Measurements from ENCODE around the gene KCNC4.

KCNC4 gene

GRCh38 chr1:110209715-110210603, at the start of gene KCNC4:
Gene KCNC4 (plus strand): TSS chr1:110210314. CDS start chr1:110211500, 1,186 bp downstream.
- Histone ChIP-seq H3K27me3 (no peaks in the 10 kb centered on the region), H3K4me3 (peak within 1 kb of the TSS; percentile 72 to 87), H3K9me3 (no peaks in the 10 kb centered on the region), H3K36me3 (no peaks in the 10 kb centered on the region), H3K4me1 (peaks cover 0 to 53% (median 41%) of the 10 kb centered on the region in 4 donors), H3K27ac (peak within 1 kb of the TSS; percentile 90 to 91)
- peak; percentile 89 to 95 for DNase-seq
- TF ChIP-seq CTCF (IDR thresholded peaks at IDR 0.05) = no peak
- intact Hi-C loops (cut with DNase I; ENCODE audit: low total_unique reads) = loop anchor here (5.0 kb wide), 1 partner anchor 252 kb away; no protein-coding TSS in a partner anchor

- H3K27ac ChIP-seq = no peak overlapping the region
- H3K27me3 ChIP-seq = no peaks in the 10 kb centered on the region
- DNase-seq = peak in 1 of 2 donors; percentile 16
- H3K9me3 ChIP-seq = peaks cover 0 to 3% (median 0%) of the 10 kb centered on the region in 3 donors
- H3K36me3 ChIP-seq = no peaks in the 10 kb centered on the region
- intact Hi-C loops (cut with DNase I; ENCODE audit: low total_unique reads) = no loop called here
- TF ChIP-seq CTCF (IDR thresholded peaks at IDR 0.05) = no peak
- no peak overlapping the region for H3K4me3 ChIP-seq
- no peaks in the 10 kb centered on the region for H3K4me1 ChIP-seq
These were observed 49.5 kb upstream of the KCNC4 start for GRCh38 chr1:110160538-110161100.

GRCh38 chr1:110161165-110161564, 48.9 kb upstream of the KCNC4 start:
- Histone ChIP-seq H3K9me3 (peaks cover 0 to 3% (median 0%) of the 10 kb centered on the region in 3 donors), H3K4me3 (no peak overlapping the region), H3K4me1 (no peaks in the 10 kb centered on the region), H3K27me3 (no peaks in the 10 kb centered on the region), H3K27ac (no peak overlapping the region), H3K36me3 (no peaks in the 10 kb centered on the region)
- no peak for TF ChIP-seq CTCF (IDR thresholded peaks at IDR 0.05)
- intact Hi-C loops (cut with DNase I; ENCODE audit: low total_unique reads) = no loop called here
- no peak for DNase-seq

GRCh38 chr1:110161849-110162248, 48.3 kb upstream of the KCNC4 start:
- Histone ChIP-seq H3K4me3 (no peak overlapping the region), H3K27me3 (no peaks in the 10 kb centered on the region), H3K36me3 (no peaks in the 10 kb centered on the region), H3K9me3 (peaks cover 0 to 3% (median 0%) of the 10 kb centered on the region in 3 donors), H3K4me1 (no peaks in the 10 kb centered on the region), H3K27ac (no peak overlapping the region)
- DNase-seq = peak in 1 of 2 donors; percentile 29
- intact Hi-C loops (cut with DNase I; ENCODE audit: low total_unique reads) = no loop called here
- TF ChIP-seq CTCF (IDR thresholded peaks at IDR 0.05) = no peak

GRCh38 chr1:110163591-110163990, 46.5 kb upstream of the KCNC4 start:
- no peak overlapping the region for H3K4me3 ChIP-seq
- no peaks in the 10 kb centered on the region for H3K4me1 ChIP-seq
- no peak for TF ChIP-seq CTCF (IDR thresholded peaks at IDR 0.05)
- H3K36me3 ChIP-seq = no peaks in the 10 kb centered on the region
- H3K27me3 ChIP-seq = no peaks in the 10 kb centered on the region
- intact Hi-C loops (cut with DNase I; ENCODE audit: low total_unique reads) = no loop called here
- H3K27ac ChIP-seq = no peak overlapping the region
- DNase-seq = peak in 1 of 2 donors; percentile 24
- peaks cover 0 to 3% (median 0%) of the 10 kb centered on the region in 3 donors for H3K9me3 ChIP-seq
